Skeletal muscle cell (primary cell): Measurements from ENCODE around the gene SLC22A13.
"Not testable (repeated sequence)": the region's sequence is repeated elsewhere in the genome, so short reads cannot be mapped to it uniquely, and the experiment has no call there.

Experiments
- DNase-seq: peaks from one replicate; pipeline ENCODE4 v3.0.0-alpha.2; 2010; ENCODE audit warnings: low read depth
- H3K4me3 ChIP-seq: 2 replicates; pipeline ENCODE4 v1.5.1; 2011; ENCODE audit warnings: low read depth, mild to moderate bottlenecking, control low read depth, low read length, moderate library complexity

The SLC22A13 gene

GRCh38 chr3:38318766-38319671 lies 53.4 kb downstream of the SLC22A13 start:
- DNase-seq, result no peak
- no peak overlapping the region for H3K4me3 ChIP-seq

GRCh38 chr3:38320638-38321037 lies 55.0 kb downstream of the SLC22A13 start:
- not testable (repeated sequence) for H3K4me3 ChIP-seq, DNase-seq

- no peak for DNase-seq
- no peak overlapping the region for H3K4me3 ChIP-seq
These were observed 57.4 kb downstream of the SLC22A13 start for GRCh38 chr3:38323060-38323459.

GRCh38 chr3:38325256-38325655 lies 59.6 kb downstream of the SLC22A13 start:
- DNase-seq, result no peak
- no peak overlapping the region for H3K4me3 ChIP-seq

- H3K4me3 ChIP-seq, result no peak overlapping the region
These were observed 61.9 kb downstream of the SLC22A13 start for GRCh38 chr3:38327335-38328009.

More at GRCh38 chr3:38327335-38328009, 61.9 kb downstream of the SLC22A13 start:
- DNase-seq, result peak; percentile 75
